ENCODE results near the gene TCP11L2.
A peak's percentile ranks its signal among the peaks of the same experiment; 100 is the strongest.

Gene TCP11L2

DNA sequence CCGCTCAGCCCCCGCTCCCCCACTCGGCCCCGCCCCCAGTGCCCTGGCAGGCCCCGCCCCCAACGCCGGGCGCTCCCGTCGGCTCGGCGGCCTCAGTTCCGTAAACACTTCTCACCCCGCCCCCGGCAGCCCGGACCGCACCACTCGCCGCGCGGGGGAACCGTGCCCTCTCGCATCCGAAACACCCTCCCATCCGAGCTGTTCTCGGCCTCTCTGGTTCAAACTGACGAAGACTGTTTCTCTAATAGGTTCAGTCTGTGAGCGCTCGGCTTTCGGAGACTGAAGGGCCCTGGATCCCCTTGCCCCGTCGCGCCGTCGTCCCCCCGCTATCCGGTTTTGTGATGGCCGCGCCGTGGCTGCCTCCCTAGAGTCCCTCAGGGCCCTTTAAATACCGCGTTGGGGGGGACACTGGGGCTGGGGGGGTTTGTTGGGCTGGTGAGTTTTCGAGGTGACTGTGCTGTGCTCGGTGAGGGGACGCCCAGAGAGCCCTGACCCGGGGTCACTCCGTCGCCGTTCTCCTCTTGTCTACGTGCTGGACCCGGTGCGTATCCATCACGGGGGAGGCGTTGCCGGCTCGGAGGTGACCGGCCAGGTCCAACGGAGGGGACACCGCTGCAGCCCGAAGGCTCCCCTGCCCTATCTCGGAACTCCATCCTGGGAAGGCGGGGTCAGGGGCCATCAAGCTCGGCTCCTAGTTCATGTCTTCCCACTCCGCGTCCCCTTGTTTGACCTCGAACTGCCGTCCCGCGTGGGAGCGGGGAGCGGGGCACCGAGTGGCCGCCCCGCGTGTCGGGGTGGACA is at the start of gene TCP11L2:
TSS of gene TCP11L2 (plus strand) at position 333 of the 801 bp plus-strand sequence. CDS start 8,343 bp downstream, outside the sequence.
- TF ChIP-seq GATA1 (IDR thresholded peaks at IDR 0.05; ENCODE audit: low read depth, low read length) = no peak
- peak; percentile 75 for TF ChIP-seq POLR2A (IDR thresholded peaks at IDR 0.05; ENCODE audit: low read length)
- peak; percentile 89 to 95 for DNase-seq

DNA sequence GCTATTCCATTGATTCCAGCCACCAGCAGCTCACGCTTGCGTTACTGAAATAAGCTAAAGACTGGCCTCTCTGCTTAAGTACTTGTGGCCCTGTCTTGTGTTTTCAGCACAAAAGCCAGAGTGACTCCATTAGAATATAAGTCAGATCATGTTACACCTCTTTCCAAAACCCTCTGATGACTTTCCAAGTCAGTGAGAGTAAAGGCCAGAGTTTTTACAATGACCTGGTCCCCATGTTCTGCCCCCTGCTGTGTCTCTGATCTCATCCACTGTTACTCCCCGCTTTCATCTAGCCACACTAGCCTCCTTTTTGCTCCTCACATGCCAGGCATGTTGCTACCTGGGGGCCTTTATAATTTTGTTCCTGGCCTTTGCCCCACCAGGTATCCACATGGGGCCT is 47.8 kb upstream of the TCP11L2 start:
- TF ChIP-seq POLR2A (IDR thresholded peaks at IDR 0.05; ENCODE audit: low read length) (no peak), GATA1 (IDR thresholded peaks at IDR 0.05; ENCODE audit: low read depth, low read length) (no peak)
- DNase-seq = no peak

DNA sequence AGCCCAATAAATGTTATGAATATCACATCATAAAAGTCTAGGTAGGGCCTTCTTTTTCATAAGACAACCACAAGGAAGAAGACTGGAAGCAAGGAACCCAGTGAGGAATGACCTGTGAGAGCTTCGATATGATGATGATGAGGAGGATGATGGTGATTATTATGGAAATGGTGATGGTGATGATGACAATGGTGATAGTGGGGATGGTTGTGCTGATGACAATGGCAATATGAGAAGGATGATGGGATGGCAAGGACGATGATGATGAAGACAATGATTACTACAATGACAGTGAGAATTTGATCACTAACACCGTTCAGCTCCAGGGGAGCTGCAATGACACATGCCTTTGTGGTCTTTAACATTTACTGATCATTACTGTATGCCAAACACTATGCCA is 47.0 kb upstream of the TCP11L2 start:
- TF ChIP-seq POLR2A (IDR thresholded peaks at IDR 0.05; ENCODE audit: low read length) (no peak), GATA1 (IDR thresholded peaks at IDR 0.05; ENCODE audit: low read depth, low read length) (no peak)
- no peak for DNase-seq

DNA sequence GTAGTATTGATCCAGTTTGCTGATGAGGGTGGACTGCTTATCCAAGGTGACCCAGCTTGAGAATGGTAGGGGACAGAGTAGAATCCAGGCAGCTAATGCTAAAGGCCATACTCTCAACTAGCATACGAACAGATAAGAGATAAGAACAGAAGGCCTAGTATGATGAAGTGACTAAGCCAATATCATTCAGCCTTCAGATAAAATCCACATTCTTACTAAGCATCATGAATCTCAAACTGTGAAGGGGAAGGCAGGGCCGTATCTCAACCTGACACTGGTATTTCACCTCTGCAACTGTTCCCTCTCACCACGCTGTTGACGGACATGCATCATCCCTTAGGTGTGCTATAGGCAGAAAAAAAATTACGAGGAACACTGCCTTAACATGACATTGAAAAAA is 46.6 kb upstream of the TCP11L2 start:
- TF ChIP-seq POLR2A (IDR thresholded peaks at IDR 0.05; ENCODE audit: low read length) (no peak), GATA1 (IDR thresholded peaks at IDR 0.05; ENCODE audit: low read depth, low read length) (no peak)
- no peak for DNase-seq

DNA sequence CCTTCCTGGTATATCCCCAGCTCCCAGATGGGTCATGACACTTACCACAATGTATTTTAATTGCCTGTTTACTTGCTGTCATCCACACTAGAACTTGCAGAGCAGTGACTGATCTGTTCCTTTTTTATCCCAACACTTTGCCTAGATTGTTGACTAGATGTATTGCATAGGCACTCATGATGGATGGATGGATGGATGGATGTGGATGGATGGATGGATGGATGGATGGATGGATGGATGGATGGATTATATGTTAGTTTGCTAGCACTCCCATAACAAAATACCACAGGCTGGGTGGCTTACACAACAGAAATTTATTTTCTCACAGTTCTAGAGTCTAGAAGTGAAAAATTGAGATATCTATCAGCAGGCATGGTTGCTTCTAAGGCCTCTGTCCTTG is 46.0 kb upstream of the TCP11L2 start:
- no peak for DNase-seq
- TF ChIP-seq POLR2A (IDR thresholded peaks at IDR 0.05; ENCODE audit: low read length) = no peak
- no peak for TF ChIP-seq GATA1 (IDR thresholded peaks at IDR 0.05; ENCODE audit: low read depth, low read length)

DNA sequence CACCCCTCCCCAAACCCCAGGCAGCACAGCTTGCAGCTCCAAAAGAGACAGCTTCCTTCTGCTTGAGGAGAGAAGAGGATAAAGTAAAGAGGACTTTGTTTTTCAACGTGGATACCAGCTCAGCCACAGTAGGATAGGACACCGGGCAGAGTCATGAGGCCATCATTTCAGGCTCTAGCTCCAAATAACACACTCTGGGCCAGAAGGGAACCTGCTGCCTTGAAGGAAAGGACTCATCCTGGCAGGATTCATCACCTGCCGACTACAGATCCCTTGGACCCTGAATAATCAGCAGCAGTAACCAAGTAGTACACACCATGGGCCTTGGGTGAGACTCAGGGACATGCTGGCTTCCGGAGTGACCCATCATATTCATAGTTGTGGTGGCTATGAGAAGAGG is 44.3 kb upstream of the TCP11L2 start:
- TF ChIP-seq POLR2A (IDR thresholded peaks at IDR 0.05; ENCODE audit: low read length) = no peak
- no peak for TF ChIP-seq GATA1 (IDR thresholded peaks at IDR 0.05; ENCODE audit: low read depth, low read length)

DNA sequence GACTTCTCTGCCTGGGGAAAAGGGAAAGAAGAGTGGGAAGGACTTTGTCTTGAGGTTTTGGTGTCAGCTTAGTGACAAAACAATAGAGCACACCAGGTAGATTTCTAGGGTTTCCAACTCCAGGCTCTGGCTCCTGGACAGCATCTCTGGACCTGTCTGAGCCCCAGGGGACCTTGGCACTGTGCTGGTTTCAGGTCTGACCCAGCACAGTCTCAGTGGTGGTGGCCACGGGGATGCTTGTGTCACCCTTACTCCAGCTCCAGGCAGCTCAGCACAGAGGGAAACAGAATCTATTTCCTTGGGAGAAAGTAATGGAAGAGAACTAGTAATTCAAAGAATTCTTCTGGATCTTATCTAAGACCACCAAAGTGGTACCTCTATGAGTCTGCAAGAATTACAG is 43.6 kb upstream of the TCP11L2 start:
- TF ChIP-seq POLR2A (IDR thresholded peaks at IDR 0.05; ENCODE audit: low read length) (no peak), GATA1 (IDR thresholded peaks at IDR 0.05; ENCODE audit: low read depth, low read length) (no peak)
- no peak for DNase-seq

More for the DNA sequence above, 44.3 kb upstream of the TCP11L2 start:
- DNase-seq = no peak

DNA sequence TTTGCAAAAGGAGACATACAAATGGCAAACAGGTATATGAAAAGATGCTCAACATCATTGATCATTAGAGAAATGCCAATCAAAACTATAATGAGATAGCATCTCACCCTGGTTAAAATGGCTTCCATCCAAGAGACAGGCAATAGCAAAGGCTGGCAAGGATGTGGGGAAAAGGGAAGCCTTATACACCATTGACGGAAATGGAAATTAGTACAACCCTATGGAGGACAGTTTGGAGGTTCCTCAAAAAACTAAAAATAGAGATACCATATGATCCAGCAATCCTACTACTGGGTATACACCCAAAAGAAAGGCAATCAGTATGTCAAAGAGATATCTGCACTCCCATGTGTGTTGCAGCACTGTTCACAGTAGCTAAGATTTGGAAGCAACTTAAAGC is 37.4 kb upstream of the TCP11L2 start:
- TF ChIP-seq GATA1 (IDR thresholded peaks at IDR 0.05; ENCODE audit: low read depth, low read length) (no peak), POLR2A (IDR thresholded peaks at IDR 0.05; ENCODE audit: low read length) (no peak)
- DNase-seq = no peak

DNA sequence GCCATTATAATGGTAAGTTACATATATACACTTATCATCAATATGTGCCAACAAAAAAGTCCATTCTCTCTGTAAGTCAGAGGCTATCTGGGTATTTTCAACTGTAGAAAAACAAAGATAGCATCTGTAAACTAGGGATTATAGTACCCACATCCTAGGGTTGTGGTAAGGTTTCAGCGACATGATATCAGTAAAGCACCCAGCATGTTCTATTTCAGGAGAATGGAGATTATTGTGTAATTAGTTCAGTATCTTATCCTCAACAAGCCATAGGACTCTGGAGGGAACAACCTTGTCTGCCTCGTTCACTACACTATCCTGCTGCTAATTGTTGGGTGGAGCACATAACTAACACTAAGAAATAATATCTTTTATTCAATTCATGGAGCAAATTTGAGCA is 35.0 kb upstream of the TCP11L2 start:
- DNase-seq = peak; percentile 19 to 33
- TF ChIP-seq POLR2A (IDR thresholded peaks at IDR 0.05; ENCODE audit: low read length) (no peak), GATA1 (IDR thresholded peaks at IDR 0.05; ENCODE audit: low read depth, low read length) (no peak)

DNA sequence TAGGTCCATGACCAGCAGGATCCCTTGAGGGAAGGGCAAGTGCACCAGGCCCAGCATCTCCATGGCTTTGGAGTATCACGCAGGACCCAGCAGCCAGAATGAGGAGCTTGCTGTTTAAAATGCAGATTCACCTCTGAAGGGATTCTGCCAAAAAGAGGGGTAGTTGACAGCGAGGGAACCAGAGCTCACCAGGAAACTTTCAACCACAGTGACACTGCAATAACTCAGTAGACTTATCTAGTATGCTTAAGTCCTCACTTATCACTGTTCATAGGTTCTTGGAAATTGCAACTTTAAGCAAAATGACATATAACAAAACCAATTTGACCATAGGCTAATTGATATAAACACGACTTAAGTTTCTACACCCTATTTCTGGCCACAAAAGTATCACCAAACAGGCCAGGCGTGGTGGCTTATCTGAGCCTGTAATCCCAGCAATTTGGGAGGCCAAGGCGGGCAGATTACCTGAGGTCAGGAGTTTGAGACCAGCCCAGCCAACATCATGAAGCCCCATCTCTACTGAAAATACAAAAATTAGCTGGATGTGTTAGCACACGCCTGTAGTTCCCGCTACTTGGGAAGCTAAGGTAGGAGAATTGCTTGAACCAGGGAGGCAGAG is 33.3 kb upstream of the TCP11L2 start:
- peak; percentile 74 to 82 for DNase-seq

DNA sequence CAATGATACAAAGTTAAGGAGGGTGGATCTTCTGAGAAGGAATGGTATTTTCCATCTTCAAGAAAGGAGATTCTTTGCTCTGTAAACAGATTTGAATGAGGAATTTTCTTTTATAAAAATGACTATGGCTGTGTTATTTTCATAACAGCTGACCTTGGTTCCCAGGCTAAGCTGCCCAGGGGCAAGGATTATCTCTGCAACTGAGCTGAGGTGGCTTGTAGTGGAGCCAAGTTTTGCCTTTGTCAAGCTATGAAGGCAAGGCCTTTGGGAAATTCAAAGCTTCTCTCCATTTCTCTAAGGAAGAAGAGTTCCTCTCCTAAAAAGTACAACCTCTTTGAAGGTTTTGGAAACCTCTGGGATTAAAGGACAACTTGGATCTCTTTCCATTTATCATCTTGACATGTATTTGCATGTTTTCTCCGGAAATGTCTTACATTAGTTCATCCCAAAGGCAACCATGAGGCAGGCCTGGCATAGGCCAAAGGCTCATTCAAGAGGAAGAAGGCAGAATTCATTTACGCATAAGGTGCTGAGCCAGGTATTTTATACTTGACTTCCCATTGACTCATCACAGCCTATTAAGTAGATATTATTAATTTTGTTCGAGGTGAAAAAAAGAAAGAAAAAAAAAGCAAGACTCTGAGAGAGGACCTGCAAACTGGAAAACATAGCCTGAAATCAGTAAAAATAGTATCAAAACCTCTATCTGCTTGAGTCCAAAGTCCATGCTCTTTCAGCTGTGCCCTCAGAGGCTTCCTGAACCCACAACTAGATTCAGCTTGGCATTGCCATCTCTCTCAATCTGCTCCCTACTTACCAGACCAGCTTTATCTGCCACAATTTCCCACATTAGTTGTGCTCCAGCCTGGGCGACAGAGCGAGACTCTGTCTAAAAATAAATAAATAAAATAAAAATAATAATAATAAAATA is 30.7 kb upstream of the TCP11L2 start:
- no peak for DNase-seq
- TF ChIP-seq GATA1 (IDR thresholded peaks at IDR 0.05; ENCODE audit: low read depth, low read length) (no peak), POLR2A (IDR thresholded peaks at IDR 0.05; ENCODE audit: low read length) (no peak)

More for the DNA sequence above, 33.3 kb upstream of the TCP11L2 start:
- TF ChIP-seq POLR2A (IDR thresholded peaks at IDR 0.05; ENCODE audit: low read length) (no peak), GATA1 (IDR thresholded peaks at IDR 0.05; ENCODE audit: low read depth, low read length) (no peak)

DNA sequence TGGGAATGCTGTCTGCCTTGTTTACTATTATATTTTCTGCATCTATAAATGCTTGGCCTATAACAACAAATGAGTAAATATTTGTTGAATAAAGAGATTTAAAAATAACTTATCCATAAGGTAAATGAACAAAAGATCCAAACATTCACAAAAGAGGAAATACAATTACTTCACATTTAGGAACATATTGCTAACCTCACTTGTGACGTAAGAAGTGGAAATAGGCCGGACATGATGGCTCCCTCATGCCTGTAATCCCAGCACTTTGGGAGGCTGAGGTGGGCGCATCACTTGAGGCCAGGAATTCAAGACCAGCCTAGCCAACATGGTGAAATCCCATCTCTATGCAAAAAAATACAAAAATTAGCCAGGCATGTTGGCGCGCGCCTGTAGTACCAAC is 29.0 kb upstream of the TCP11L2 start:
- no peak for DNase-seq
- no peak for TF ChIP-seq POLR2A (IDR thresholded peaks at IDR 0.05; ENCODE audit: low read length)
- no peak for TF ChIP-seq GATA1 (IDR thresholded peaks at IDR 0.05; ENCODE audit: low read depth, low read length)

DNA sequence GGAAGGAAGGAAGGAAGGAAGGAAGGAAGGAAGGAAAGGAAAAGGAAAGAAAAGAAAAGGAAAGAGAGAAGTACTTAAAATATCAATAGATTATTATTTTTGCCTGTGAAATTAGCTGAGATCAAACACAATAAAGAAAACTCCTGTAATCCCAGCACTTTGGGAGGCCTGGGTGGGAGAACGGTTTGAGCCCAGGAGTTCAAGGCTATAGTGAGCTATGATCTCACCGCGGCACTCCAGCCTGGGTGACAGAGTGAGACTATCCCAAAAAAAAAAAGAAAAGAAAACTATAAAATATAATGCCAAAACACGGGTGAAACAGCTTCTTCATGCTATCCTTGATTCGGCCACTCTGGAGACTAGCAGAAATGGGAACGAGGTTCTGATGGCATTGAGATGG is 28.5 kb upstream of the TCP11L2 start:
- no peak for DNase-seq
- TF ChIP-seq POLR2A (IDR thresholded peaks at IDR 0.05; ENCODE audit: low read length) = no peak
- no peak for TF ChIP-seq GATA1 (IDR thresholded peaks at IDR 0.05; ENCODE audit: low read depth, low read length)

DNA sequence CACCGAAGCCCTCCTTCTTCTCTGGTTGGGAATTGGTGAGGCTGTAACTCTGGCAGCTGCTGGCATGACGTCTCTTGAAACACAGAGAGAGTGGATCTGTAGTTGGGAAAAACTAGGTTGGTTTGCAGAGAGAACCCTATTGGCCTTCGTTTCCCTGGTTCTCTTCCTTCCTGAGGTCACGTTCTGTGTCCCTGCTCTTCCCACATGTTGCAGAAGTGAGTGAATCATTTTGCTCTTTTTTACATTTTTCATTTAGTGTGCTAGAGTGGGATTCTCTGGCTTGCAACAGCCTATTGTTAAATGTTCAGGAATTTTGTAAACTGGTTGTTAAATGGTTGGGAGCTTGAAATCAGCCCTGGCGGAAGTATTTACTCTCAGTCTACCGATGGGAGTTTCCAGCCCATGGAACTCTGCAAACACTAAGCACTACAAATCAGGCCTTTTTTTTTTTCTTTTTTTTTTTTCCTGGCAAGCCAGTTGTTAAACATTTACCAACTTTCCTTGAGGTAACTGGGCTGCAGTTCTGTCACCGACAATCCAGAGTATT is 27.9 kb upstream of the TCP11L2 start:
- no peak for TF ChIP-seq POLR2A (IDR thresholded peaks at IDR 0.05; ENCODE audit: low read length)
- no peak for TF ChIP-seq GATA1 (IDR thresholded peaks at IDR 0.05; ENCODE audit: low read depth, low read length)
- no peak for DNase-seq
